Vagina (tissue), 2 donors: Measurements from ENCODE around the gene KDM4B. TPM values are rescaled to one million over a fixed set of nuclear protein-coding genes. Genes with fewer than 3 reads are reported as not detected.

Experiments used
- DNase-seq, 2 donors: peaks; one replicate each; pipeline ENCODE4 v3.0.0-alpha.2; 2017; ENCODE audit errors: extremely low spot score in 2 of 2
- H3K27ac ChIP-seq: fragments of 200-600 bp; sonication (generic); one replicate; pipeline ENCODE4 v1.5.1; 2019
- H3K27me3 ChIP-seq: fragments of 200-600 bp; sonication (generic); one replicate; pipeline ENCODE4 v1.5.1; 2019
- H3K36me3 ChIP-seq, 2 donors: fragments of 200-600 bp; sonication (generic); one replicate each; pipeline ENCODE4 v1.5.1; 2017 to 2019
- H3K4me1 ChIP-seq: fragments of 200-600 bp; sonication (generic); one replicate; pipeline ENCODE4 v1.5.1; 2019
- H3K4me3 ChIP-seq, 2 donors: fragments of 200-600 bp; sonication (generic); 1 replicate in 1 of 2; 2 replicates in 1 of 2; pipeline ENCODE4 v1.5.1; 2016 to 2019
- H3K9me3 ChIP-seq: fragments of 200-600 bp; sonication (generic); one replicate; pipeline ENCODE4 v1.5.1; 2019
- CTCF ChIP-seq, 3 experiments: fragments of 450-650 bp in 2 of 3; fragments of 200-600 bp in 1 of 3; sonication (generic) in 1 of 3; IDR thresholded peaks; one replicate each; pipeline ENCODE4 v1.5.1; 2017 to 2019; ENCODE audit warnings: antibody characterized with exemption in 3 of 3, mild to moderate bottlenecking in 2 of 3, moderate library complexity in 2 of 3
- POLR2A ChIP-seq, 2 donors: fragments of 450-650 bp; IDR thresholded peaks; one replicate each; pipeline ENCODE4 v1.6.1; 2017; ENCODE audit warnings: antibody characterized with exemption in 2 of 2, mild to moderate bottlenecking in 2 of 2, moderate library complexity in 2 of 2
- POLR2AphosphoS5 ChIP-seq, 2 donors: sonication (generic); formaldehyde crosslinking; IDR thresholded peaks; one replicate each; pipeline ENCODE4 v1.9.0; 2017; ENCODE audit warnings: antibody characterized with exemption in 2 of 2, mild to moderate bottlenecking in 2 of 2, low read depth in 1 of 2; ENCODE audit not compliant: insufficient read depth in 1 of 2
- intact Hi-C: fragments of 100-400 bp; cut with DNase I; formaldehyde crosslinking; loops from one replicate; pipeline ENCODE4 v1.15.1; 2023
- total RNA-seq: library from RNA; depleted of rRNA; stranded (reverse); fragments of >200 nt; gene quantifications from one replicate; pipeline ENCODE4 v1.2.3, GENCODE V29; 2016

KDM4B gene
- total RNA-seq, 1 donor from 2014 or later = 59.7 TPM

DNA sequence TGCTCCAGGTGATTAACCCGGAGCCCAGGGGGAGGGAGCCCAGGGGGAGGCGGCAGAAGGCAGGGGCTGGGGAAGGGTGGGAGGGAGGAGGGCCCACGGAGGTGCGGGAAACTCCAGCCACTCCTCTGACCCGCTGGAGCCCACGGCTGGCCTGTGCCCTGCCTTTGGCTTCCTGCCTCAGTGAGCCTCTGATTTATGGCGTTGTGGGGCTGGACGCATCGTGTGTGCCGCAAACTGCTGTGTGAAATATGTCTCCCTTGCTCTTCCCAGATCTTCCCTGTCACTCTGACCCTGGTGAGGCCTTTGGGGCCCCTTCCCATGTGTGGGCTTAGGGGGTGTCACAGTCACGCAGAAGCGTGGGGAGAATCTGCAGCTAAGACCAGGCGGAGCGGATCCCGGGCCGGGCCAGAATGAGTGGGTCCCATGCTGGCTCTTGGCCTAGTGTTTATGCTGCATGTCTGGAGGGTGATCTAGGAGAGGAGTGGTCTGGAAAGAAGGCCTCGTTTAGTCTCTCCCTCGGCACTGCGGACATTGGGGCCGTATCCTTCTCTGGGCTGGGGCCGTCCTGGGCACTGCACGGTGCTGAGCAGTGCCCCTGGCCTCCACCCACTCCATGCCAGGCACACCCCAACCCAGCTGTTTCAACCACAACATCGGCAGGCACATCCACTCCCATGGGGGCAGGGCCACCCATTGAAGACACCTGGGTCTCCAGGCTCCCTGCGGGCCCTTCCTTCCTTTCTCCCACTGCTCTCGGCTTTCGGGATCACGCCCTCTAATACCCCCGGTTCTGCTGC, 123.0 kb downstream of the KDM4B start:
- no peaks in the 10 kb centered on the region for H3K9me3 ChIP-seq
- H3K27ac ChIP-seq = peak overlapping the region; percentile 76
- TF ChIP-seq CTCF (IDR thresholded peaks at IDR 0.05) = no peak
- TF ChIP-seq POLR2AphosphoS5 (IDR thresholded peaks at IDR 0.05; ENCODE audit: insufficient read depth in 1 of 2, low read depth in 1 of 2) = peak in 1 of 2 donors; percentile 57
- H3K4me1 ChIP-seq = peaks cover 26% of the 10 kb centered on the region
- H3K27me3 ChIP-seq = no peaks in the 10 kb centered on the region
- peak overlapping the region; percentile 20 to 22 for H3K4me3 ChIP-seq
- DNase-seq = no peak
- peaks cover 0 to 16% of the 10 kb centered on the region in 2 donors for H3K36me3 ChIP-seq
- intact Hi-C loops = no loop called here

DNA sequence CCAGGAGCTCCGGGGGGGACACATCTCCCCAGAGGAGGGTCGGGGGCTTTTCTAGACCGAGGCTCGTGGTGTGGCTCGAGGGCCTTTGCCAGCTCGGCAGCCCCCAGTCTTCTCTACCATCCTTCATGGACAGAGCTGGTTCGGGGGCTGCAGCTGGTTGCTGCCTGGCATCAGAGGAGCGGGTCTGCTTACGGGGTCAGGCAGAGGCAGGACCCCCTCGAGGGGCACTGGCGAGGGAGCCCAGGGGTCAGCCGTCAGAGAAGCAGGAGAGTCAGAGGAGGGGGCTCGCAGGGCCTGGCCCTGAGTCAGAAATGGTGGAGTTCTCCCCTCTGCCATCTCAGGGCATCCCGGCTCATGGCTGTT, 123.5 kb downstream of the KDM4B start:
- Histone ChIP-seq H3K27ac (peak overlapping the region; percentile 76), H3K36me3 (peaks cover 0 to 10% of the 10 kb centered on the region in 2 donors), H3K4me3 (no peak overlapping the region), H3K4me1 (peaks cover 28% of the 10 kb centered on the region), H3K9me3 (no peaks in the 10 kb centered on the region), H3K27me3 (no peaks in the 10 kb centered on the region)
- TF ChIP-seq CTCF (IDR thresholded peaks at IDR 0.05) (no peak), POLR2AphosphoS5 (IDR thresholded peaks at IDR 0.05; ENCODE audit: insufficient read depth in 1 of 2, low read depth in 1 of 2) (no peak), POLR2A (IDR thresholded peaks at IDR 0.05) (no peak)
- intact Hi-C loops = no loop called here
- no peak for DNase-seq

- intact Hi-C loops = no loop called here
- Histone ChIP-seq H3K27me3 (no peaks in the 10 kb centered on the region), H3K4me1 (peaks cover 34% of the 10 kb centered on the region), H3K27ac (peak overlapping the region; percentile 76), H3K4me3 (no peak overlapping the region), H3K9me3 (no peaks in the 10 kb centered on the region), H3K36me3 (peaks cover 0 to 12% of the 10 kb centered on the region in 2 donors)
- TF ChIP-seq POLR2A (IDR thresholded peaks at IDR 0.05) (no peak), CTCF (IDR thresholded peaks at IDR 0.05) (no peak), POLR2AphosphoS5 (IDR thresholded peaks at IDR 0.05; ENCODE audit: insufficient read depth in 1 of 2, low read depth in 1 of 2) (no peak)
- DNase-seq = no peak
These were observed 124.5 kb downstream of the KDM4B start for GRCh38 chr19:5093297-5093928.

- Histone ChIP-seq H3K27me3 (no peaks in the 10 kb centered on the region), H3K4me3 (no peak overlapping the region), H3K9me3 (no peaks in the 10 kb centered on the region), H3K36me3 (peaks cover 0 to 12% of the 10 kb centered on the region in 2 donors), H3K27ac (no peak overlapping the region), H3K4me1 (peaks cover 34% of the 10 kb centered on the region)
- TF ChIP-seq POLR2AphosphoS5 (IDR thresholded peaks at IDR 0.05; ENCODE audit: insufficient read depth in 1 of 2, low read depth in 1 of 2) (no peak), POLR2A (IDR thresholded peaks at IDR 0.05) (no peak), CTCF (IDR thresholded peaks at IDR 0.05) (no peak)
- intact Hi-C loops = no loop called here
- DNase-seq = no peak
These were observed 125.2 kb downstream of the KDM4B start for GRCh38 chr19:5093948-5094718.
